IMR-90 (cell line): ENCODE results near the gene TRIM44. TPM values are rescaled to one million over a fixed set of nuclear protein-coding genes. Genes with fewer than 3 reads are reported as not detected.

Experiments
- ATAC-seq: fragments of 200-7000 bp; cut with Tn5 transposase; 2 replicates; pipeline ENCODE4 v1.9.1; 2020; ENCODE audit warnings: low read depth, mild to moderate bottlenecking, moderate library complexity
- BruUV-seq: library from RNA; stranded (reverse); fragments of 400-500 nt; replicated peaks from 2 replicates; lab custom pipeline; 2021; lab: Mats Ljungman, UMichigan
- CTCF ChIA-PET: fragments of 300-600 bp; formaldehyde crosslinking; extraction: SDS; loops from one replicate; lab custom pipeline; 2021; ENCODE audit warnings: antibody characterized with exemption; lab: Yijun Ruan, JAX
- POLR2A ChIA-PET: fragments of 300-600 bp; sonication (Branson Sonifier 250); formaldehyde crosslinking; loops from one replicate; lab custom pipeline; 2022; ENCODE audit warnings: antibody characterized with exemption; ENCODE audit not compliant: unreplicated experiment; lab: Charles Lee
- DNase-seq: peaks from one replicate; pipeline ENCODE4 v3.0.0; 2013
- H2AFZ ChIP-seq: replicated peaks from 2 replicates; pipeline ENCODE3; 2013; ENCODE audit warnings: low read length, mild to moderate bottlenecking; ENCODE audit not compliant: poor library complexity
- H2AK5ac ChIP-seq: 2 replicates; pipeline ENCODE4 v1.6.1; 2013; ENCODE audit warnings: low read depth, low read length, inconsistent platforms
- H2AK9ac ChIP-seq: replicated peaks from 2 replicates; pipeline ENCODE3; 2013; ENCODE audit warnings: mild to moderate bottlenecking, low read depth, low read length, moderate library complexity; ENCODE audit not compliant: poor library complexity
- H2BK120ac ChIP-seq: 2 replicates; pipeline ENCODE4 v1.6.1; 2013; ENCODE audit warnings: low read depth, low read length, inconsistent platforms
- H2BK15ac ChIP-seq: 3 replicates; pipeline ENCODE4 v1.6.1; 2013; ENCODE audit warnings: low read depth, low read length, inconsistent platforms
- H2BK20ac ChIP-seq: 2 replicates; pipeline ENCODE4 v1.6.1; 2013; ENCODE audit warnings: low read depth, mild to moderate bottlenecking, inconsistent platforms, low read length, moderate library complexity
- H2BK5ac ChIP-seq: 2 replicates; pipeline ENCODE4 v1.6.1; 2013; ENCODE audit warnings: mild to moderate bottlenecking, low read depth, low read length, inconsistent platforms; ENCODE audit not compliant: poor library complexity, severe bottlenecking
- H3K14ac ChIP-seq: replicated peaks from 2 replicates; pipeline ENCODE4 v1.6.1; 2013; ENCODE audit warnings: low read depth, low read length, inconsistent platforms
- H3K18ac ChIP-seq: 2 replicates; pipeline ENCODE4 v1.6.1; 2013; ENCODE audit warnings: low read depth, low read length, control low read depth
- H3K23ac ChIP-seq: 2 replicates; pipeline ENCODE4 v1.6.1; 2013; ENCODE audit warnings: low read depth, low read length, inconsistent platforms
- H3K27ac ChIP-seq: 2 replicates; pipeline ENCODE4 v1.5.1; 2013; ENCODE audit warnings: mild to moderate bottlenecking, control low read depth, low read length; ENCODE audit not compliant: insufficient read depth
- H3K27me3 ChIP-seq: 2 replicates; pipeline ENCODE4 v1.6.1; 2013; ENCODE audit warnings: low read length; ENCODE audit not compliant: control insufficient read depth, insufficient read depth
- H3K36me3 ChIP-seq: 2 replicates; pipeline ENCODE4 v1.6.1; 2013; ENCODE audit warnings: low read length, mixed read lengths; ENCODE audit not compliant: control insufficient read depth, insufficient read depth
- H3K4ac ChIP-seq: 2 replicates; pipeline ENCODE4 v1.6.1; 2013; ENCODE audit warnings: low read depth, low read length, inconsistent platforms
- H3K4me1 ChIP-seq: 2 replicates; pipeline ENCODE4 v1.6.1; 2013; ENCODE audit warnings: low read length, mixed read lengths; ENCODE audit not compliant: control insufficient read depth, insufficient read depth
- H3K4me2 ChIP-seq: 2 replicates; pipeline ENCODE4 v1.6.1; 2013; ENCODE audit warnings: low read depth, mild to moderate bottlenecking, control low read depth, low read length, moderate library complexity
- H3K4me3 ChIP-seq: 2 replicates; pipeline ENCODE4 v1.5.1; 2013; ENCODE audit warnings: low read depth, mild to moderate bottlenecking, control low read depth, low read length, moderate library complexity; ENCODE audit not compliant: insufficient read depth
- H3K56ac ChIP-seq: 2 replicates; pipeline ENCODE4 v1.6.1; 2013; ENCODE audit warnings: low read length, inconsistent platforms; ENCODE audit not compliant: insufficient read depth; ENCODE audit errors: extremely low read depth
- H3K79me1 ChIP-seq, 2 experiments: 2 replicates each; pipeline ENCODE4 v1.6.1; 2013; ENCODE audit warnings: low read length in 2 of 2, inconsistent platforms in 1 of 2, low read depth in 1 of 2
- H3K9ac ChIP-seq: 2 replicates; pipeline ENCODE4 v1.6.1; 2013; ENCODE audit warnings: low read depth, low read length, control low read depth
- H3K9me1 ChIP-seq: 2 replicates; pipeline ENCODE4 v1.6.1; 2013; ENCODE audit warnings: low read length, inconsistent platforms; ENCODE audit not compliant: insufficient read depth
- H3K9me3 ChIP-seq: 2 replicates; pipeline ENCODE4 v1.6.1; 2013; ENCODE audit warnings: low read length; ENCODE audit not compliant: control insufficient read depth, insufficient read depth
- H4K20me1 ChIP-seq: 2 replicates; pipeline ENCODE4 v1.6.1; 2013; ENCODE audit warnings: low read length, inconsistent platforms; ENCODE audit not compliant: insufficient read depth
- H4K5ac ChIP-seq: 2 replicates; pipeline ENCODE4 v1.6.1; 2013; ENCODE audit warnings: mild to moderate bottlenecking, low read depth, low read length, control low read depth
- H4K8ac ChIP-seq, 2 experiments: 2 replicates each; pipeline ENCODE4 v1.6.1; 2013; ENCODE audit warnings: low read depth in 2 of 2, low read length in 2 of 2, control low read depth in 1 of 2, inconsistent platforms in 1 of 2
- H4K91ac ChIP-seq: 2 replicates; pipeline ENCODE4 v1.6.1; 2013; ENCODE audit warnings: low read depth, low read length, inconsistent platforms; ENCODE audit not compliant: insufficient read depth
- BHLHE40 ChIP-seq: fragments of 150-350 bp; IDR thresholded peaks from 2 replicates; pipeline ENCODE4 v1.6.1; 2016; ENCODE audit warnings: mild to moderate bottlenecking, low read depth, low read length
- CHD1 ChIP-seq: IDR thresholded peaks from 2 replicates; pipeline ENCODE4 v1.6.1; 2012; ENCODE audit warnings: low read depth, low read length, improper control_type of control experiment
- MAFK ChIP-seq: IDR thresholded peaks from 2 replicates; pipeline ENCODE4 v1.6.1; 2012; ENCODE audit warnings: low read depth, low read length, improper control_type of control experiment
- MAZ ChIP-seq: IDR thresholded peaks from 2 replicates; pipeline ENCODE4 v1.6.1; 2012; ENCODE audit warnings: low read depth, mild to moderate bottlenecking, low read length, improper control_type of control experiment, moderate library complexity, borderline replicate concordance
- RCOR1 ChIP-seq: IDR thresholded peaks from 2 replicates; pipeline ENCODE4 v1.6.1; 2012; ENCODE audit warnings: mild to moderate bottlenecking, low read length, improper control_type of control experiment; ENCODE audit not compliant: insufficient replicate concordance
- USF2 ChIP-seq: fragments of 150-350 bp; IDR thresholded peaks from 2 replicates; pipeline ENCODE4 v1.6.1; 2017; ENCODE audit warnings: mild to moderate bottlenecking, antibody characterized with exemption, low read length, low read depth
- WGBS, 2 experiments: methylation state at CpG; one replicate each; pipeline versions ENCODE4 v1.1.5 to v1.1.7; 2013; ENCODE audit warnings: missing lambda C conversion rate in 2 of 2; ENCODE audit not compliant: insufficient read length in 1 of 2; ENCODE audit errors: extremely low coverage in 2 of 2; 5-methylcytosine and 5-hydroxymethylcytosine counted together
- dilution Hi-C: fragments of 300-500 bp; cut with HindIII; formaldehyde crosslinking; loops from one replicate; pipeline ENCODE4 v1.14.3; 2018; ENCODE audit warnings: low sequenced_read_pairs; ENCODE audit not compliant: unreplicated experiment
- in situ Hi-C: fragments of 300-500 bp; cut with MboI; formaldehyde crosslinking; loops from 3 replicates; pipeline ENCODE4 v1.14.3; 2019; ENCODE audit warnings: low sequenced_read_pairs, inconsistent platforms, mixed read lengths
- intact Hi-C: fragments of 100-400 bp; cut with micrococcal nuclease; formaldehyde crosslinking; loops from 2 replicates; pipeline ENCODE4 v1.10.0; 2022
- polyA plus RNA-seq, 3 experiments: library from polyadenylated mRNA; depleted of rRNA; stranded (reverse); fragments of >200 nt; gene quantifications; 2 replicates each; pipeline ENCODE4 v1.2.3, GENCODE V29; 2012; ENCODE audit warnings: low replicate concordance in 1 of 3
- total RNA-seq: library from RNA; depleted of rRNA; stranded (reverse); fragments of >200 nt; gene quantifications from 2 replicates; pipeline ENCODE4 v1.2.3, GENCODE V29; 2012

Gene TRIM44
- total and polyA plus RNA-seq, 2 of the 4 experiments (the other 2 are of a cell fraction), result 50.7 to 104 TPM

- Histone ChIP-seq H2BK120ac (no peak overlapping the region), H4K8ac (no peak overlapping the region), H3K4me2 (no peak overlapping the region), H3K4me3 (no peak overlapping the region), H3K14ac (no peak overlapping the region), H3K27me3 (no peaks in the 10 kb centered on the region), H2AFZ (no peak overlapping the region), H3K23ac (no peak overlapping the region), H4K20me1 (no peaks in the 10 kb centered on the region; the same call in 1 of the 2 replicates), H3K9me3 (no peaks in the 10 kb centered on the region), H3K9ac (no peak overlapping the region), H2AK5ac (no peak overlapping the region), H3K27ac (no peak overlapping the region), H3K36me3 (peaks cover 4% of the 10 kb centered on the region), H3K4me1 (peaks cover 6% of the 10 kb centered on the region; the same call in 1 of the 2 replicates), H2AK9ac (no peak overlapping the region), H3K18ac (no peak overlapping the region), H4K5ac (no peak overlapping the region), H2BK5ac (no peak overlapping the region), H3K56ac (no peak overlapping the region), H2BK15ac (no peak overlapping the region), H2BK20ac (no peak overlapping the region), H3K4ac (no peak overlapping the region), H4K91ac (no peak overlapping the region), H3K9me1 (0 out of 2 replicates have a peak, but pooled peaks cover 3% of the 10 kb centered on the region), H3K79me1 (peaks cover 10 to 29% of the 10 kb centered on the region in 2 experiments)
- intact Hi-C loops (no loop called here), dilution Hi-C loops (no loop called here), in situ Hi-C loops (no loop called here)
- no CpG with 5 or more reads among the region's 1 CpG for WGBS, 2 experiments
- TF ChIP-seq BHLHE40 (no peak), RCOR1 (no peak), USF2 (no peak), MAZ (no peak), MAFK (no peak), CHD1 (no peak)
- no peak for DNase-seq
- CTCF ChIA-PET, result interaction anchor here (1.4 kb wide), 1 partner anchor 70 kb away, joined by 3 read pairs; no protein-coding TSS in a partner anchor
- POLR2A ChIA-PET, result no interaction called here
- no peak for ATAC-seq
- BruUV-seq, result no TSS peak
Observed at GRCh38 chr11:35751664-35752061, 89.1 kb downstream of the TRIM44 start.
